ENCODE measurements around the gene ZFP3. TPM values are rescaled to one million over a fixed set of nuclear protein-coding genes. Genes with fewer than 3 reads are reported as not detected.
A peak's percentile ranks its signal among the peaks of the same experiment; 100 is the strongest.
"Not testable (repeated sequence)": the region's sequence is repeated elsewhere in the genome, so short reads cannot be mapped to it uniquely, and the experiment has no call there.

Gene ZFP3
- 1.5 and 1.9 TPM in 2 replicates for total RNA-seq (2014; rRNA removed; shearing (Covaris generic))
- polyA plus RNA-seq (2016; fragmentation: Nextera tagmentation; extraction: Ambion mirVana): 1.8 and 2.0 TPM in 2 replicates

GRCh38 chr17:5078106-5079028 is at the start of gene ZFP3:
Gene ZFP3 (plus strand): TSS chr17:5078467. CDS start chr17:5091505, 13,038 bp downstream.
- Histone ChIP-seq H2AFZ (peak within 1 kb of the TSS; percentile 99), H3K4me3 (peak within 1 kb of the TSS; percentile 82), H3K9ac (peak within 1 kb of the TSS; percentile 78), H3K9me3 (ENCODE audit: low read depth) (no peaks in the 10 kb centered on the region), H4K20me1 (ENCODE audit: insufficient read depth) (no peaks in the 10 kb centered on the region), H3K79me2 (ENCODE audit: insufficient read depth) (peaks cover 11% of the 10 kb centered on the region; the same call in 1 of the 2 replicates), H3K36me3 (ENCODE audit: low read depth) (no peaks in the 10 kb centered on the region), H3K27ac (no peak within 1 kb of the TSS), H3K4me1 (ENCODE audit: insufficient read depth) (no peaks in the 10 kb centered on the region), H3K4me2 (ENCODE audit: unreplicated experiment) (peak within 1 kb of the TSS; percentile 93), H3F3A (ENCODE audit: insufficient read depth) (no peaks in the 10 kb centered on the region), H3K9me2 (ENCODE audit: insufficient read depth) (no peaks in the 10 kb centered on the region), H3K27me3 (replicated peaks; ENCODE audit: insufficient read depth) (0 out of 2 replicates have a peak, but pooled peaks cover 9% of the 10 kb centered on the region)
- peak; percentile 82 for DNase-seq
- WGBS, 2 experiments (ENCODE audit: low coverage in 1 of 2, low lambda C conversion rate in 2 of 2, missing lambda C conversion rate in 2 of 2): 2 to 4% methylated on average over 64 to 75 of the region's 75 CpGs
- in situ Hi-C loops (cut with MboI): no loop called here
- TF ChIP-seq EZH2phosphoT487 (IDR thresholded peaks at IDR 0.05; ENCODE audit: insufficient read depth, low read depth): no peak
- no peak for TF ChIP-seq EZH2 (IDR thresholded peaks at IDR 0.05; ENCODE audit: insufficient read depth, poor library complexity, severe bottlenecking)

GRCh38 chr17:5030168-5030567 is 48.1 kb upstream of the ZFP3 start:
- DNase-seq; H3K9me2 ChIP-seq (ENCODE audit: insufficient read depth); H3K4me3 ChIP-seq; H2AFZ ChIP-seq; H4K20me1 ChIP-seq (ENCODE audit: insufficient read depth); H3K36me3 ChIP-seq (ENCODE audit: low read depth); H3K9me3 ChIP-seq (ENCODE audit: low read depth); H3K79me2 ChIP-seq (ENCODE audit: insufficient read depth); H3K4me1 ChIP-seq (ENCODE audit: insufficient read depth); H3K27ac ChIP-seq; in situ Hi-C loops (cut with MboI); H3K9ac ChIP-seq; H3K4me2 ChIP-seq (ENCODE audit: unreplicated experiment); H3K27me3 ChIP-seq (replicated peaks; ENCODE audit: insufficient read depth): not testable (repeated sequence)
- 91 to 95% methylated on average over 2 of the region's 2 CpGs for WGBS, 2 experiments (ENCODE audit: low coverage in 1 of 2, low lambda C conversion rate in 2 of 2, missing lambda C conversion rate in 2 of 2)
- peaks cover 23% of the 10 kb centered on the region for H3F3A ChIP-seq (ENCODE audit: insufficient read depth)

- H3K36me3 ChIP-seq (ENCODE audit: low read depth): no peaks in the 10 kb centered on the region
- H3K4me3 ChIP-seq: peak overlapping the region; percentile 74
- peak; percentile 86 for DNase-seq
- TF ChIP-seq EZH2 (IDR thresholded peaks at IDR 0.05; ENCODE audit: insufficient read depth, poor library complexity, severe bottlenecking) (no peak), EZH2phosphoT487 (IDR thresholded peaks at IDR 0.05; ENCODE audit: insufficient read depth, low read depth) (no peak)
- 4 to 5% methylated on average over 32 to 45 of the region's 48 CpGs for WGBS, 2 experiments (ENCODE audit: low coverage in 1 of 2, low lambda C conversion rate in 2 of 2, missing lambda C conversion rate in 2 of 2)
- no peaks in the 10 kb centered on the region for H3K4me1 ChIP-seq (ENCODE audit: insufficient read depth)
- peak overlapping the region; percentile 97 for H3K4me2 ChIP-seq (ENCODE audit: unreplicated experiment)
- no peaks in the 10 kb centered on the region; the same call in 1 of the 2 replicates for H3K27me3 ChIP-seq (replicated peaks; ENCODE audit: insufficient read depth)
- no peaks in the 10 kb centered on the region for H3K9me3 ChIP-seq (ENCODE audit: low read depth)
- no peak overlapping the region for H3K27ac ChIP-seq
- peak overlapping the region; percentile 91 for H2AFZ ChIP-seq
- H3K79me2 ChIP-seq (ENCODE audit: insufficient read depth): no peaks in the 10 kb centered on the region
- H3K9me2 ChIP-seq (ENCODE audit: insufficient read depth): no peaks in the 10 kb centered on the region
- H3K9ac ChIP-seq: peak overlapping the region; percentile 47; the same call in 1 of the 2 replicates
- peaks cover 10% of the 10 kb centered on the region; the same call in 1 of the 2 replicates for H3F3A ChIP-seq (ENCODE audit: insufficient read depth)
- in situ Hi-C loops (cut with MboI): no loop called here
- H4K20me1 ChIP-seq (ENCODE audit: insufficient read depth): no peaks in the 10 kb centered on the region
Observed at GRCh38 chr17:5031365-5032082, 46.7 kb upstream of the ZFP3 start.

GRCh38 chr17:5032865-5033264 is 45.4 kb upstream of the ZFP3 start:
- in situ Hi-C loops (cut with MboI): no loop called here
- H3K4me1 ChIP-seq (ENCODE audit: insufficient read depth): no peaks in the 10 kb centered on the region
- H3K4me2 ChIP-seq (ENCODE audit: unreplicated experiment): no peak overlapping the region
- peaks cover 9% of the 10 kb centered on the region; the same call in 1 of the 2 replicates for H3F3A ChIP-seq (ENCODE audit: insufficient read depth)
- H3K9me3 ChIP-seq (ENCODE audit: low read depth): no peaks in the 10 kb centered on the region
- WGBS, 2 experiments (ENCODE audit: low coverage in 1 of 2, low lambda C conversion rate in 2 of 2, missing lambda C conversion rate in 2 of 2): 78 to 85% methylated on average over 6 of the region's 6 CpGs
- no peaks in the 10 kb centered on the region for H3K79me2 ChIP-seq (ENCODE audit: insufficient read depth)
- DNase-seq: no peak
- no peak overlapping the region for H2AFZ ChIP-seq
- H3K4me3 ChIP-seq: no peak overlapping the region
- H3K9me2 ChIP-seq (ENCODE audit: insufficient read depth): no peaks in the 10 kb centered on the region
- no peaks in the 10 kb centered on the region for H4K20me1 ChIP-seq (ENCODE audit: insufficient read depth)
- no peaks in the 10 kb centered on the region for H3K36me3 ChIP-seq (ENCODE audit: low read depth)
- H3K27me3 ChIP-seq (replicated peaks; ENCODE audit: insufficient read depth): no peaks in the 10 kb centered on the region; the same call in 1 of the 2 replicates
- TF ChIP-seq EZH2 (IDR thresholded peaks at IDR 0.05; ENCODE audit: insufficient read depth, poor library complexity, severe bottlenecking): no peak
- TF ChIP-seq EZH2phosphoT487 (IDR thresholded peaks at IDR 0.05; ENCODE audit: insufficient read depth, low read depth): no peak
- no peak overlapping the region for H3K9ac ChIP-seq
- H3K27ac ChIP-seq: no peak overlapping the region
